Measurements from ENCODE around the gene TLR5. TPM values are rescaled to one million over a fixed set of nuclear protein-coding genes. Genes with fewer than 3 reads are reported as not detected.

TLR5 gene
- total and polyA plus RNA-seq, 2 of the 4 experiments (the other 2 are of a cell fraction), result 0.09 to 0.18 TPM

DNA sequence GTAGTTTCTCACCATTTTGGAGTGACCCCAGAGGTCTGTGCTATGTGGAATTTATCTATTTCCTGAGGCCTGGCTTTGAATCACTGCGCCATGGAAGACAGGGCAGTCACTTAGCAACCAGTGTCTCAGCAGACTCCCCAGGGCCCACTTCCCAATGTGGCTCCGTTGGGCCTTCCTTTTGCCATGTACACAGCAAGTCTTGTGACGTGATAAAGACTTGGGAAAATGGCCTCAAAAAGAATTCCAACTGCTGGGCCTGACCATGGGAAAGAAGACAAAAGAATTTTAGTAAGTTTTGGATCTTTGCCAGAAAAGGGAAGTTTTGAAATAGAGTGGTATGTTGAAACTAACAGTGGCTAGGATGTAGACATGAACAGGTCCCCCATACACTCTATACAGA is 36.2 kb downstream of the TLR5 start:
- Histone ChIP-seq H3K79me1 (ENCODE audit: low read depth in 1 of 2, low read length in 2 of 2) (no peaks in the 10 kb centered on the region), H3K4me1 (ENCODE audit: control insufficient read depth, insufficient read depth, low read length) (no peaks in the 10 kb centered on the region), H2BK20ac (ENCODE audit: low read depth, low read length) (no peak overlapping the region), H4K5ac (ENCODE audit: low read depth, low read length) (no peak overlapping the region), H3K56ac (ENCODE audit: extremely low read depth, insufficient read depth, low read length) (no peak overlapping the region), H3K9me1 (ENCODE audit: insufficient read depth, low read length) (no peaks in the 10 kb centered on the region), H3K9me3 (ENCODE audit: control insufficient read depth, insufficient read depth, low read length) (no peaks in the 10 kb centered on the region), H3K27me3 (ENCODE audit: control insufficient read depth, insufficient read depth, low read length) (peaks cover 18% of the 10 kb centered on the region), H3K4me3 (ENCODE audit: insufficient read depth, low read depth, low read length) (no peak overlapping the region), H3K23ac (ENCODE audit: low read depth, low read length) (no peak overlapping the region), H3K18ac (ENCODE audit: low read depth, low read length) (no peak overlapping the region), H4K91ac (ENCODE audit: insufficient read depth, low read depth, low read length) (no peak overlapping the region), H2AK5ac (ENCODE audit: low read depth, low read length) (no peak overlapping the region), H2BK120ac (ENCODE audit: low read depth, low read length) (no peak overlapping the region), H2AK9ac (replicated peaks; ENCODE audit: low read depth, low read length, poor library complexity) (no peak overlapping the region), H2BK5ac (ENCODE audit: low read depth, low read length, poor library complexity, severe bottlenecking) (no peak overlapping the region), H3K4ac (ENCODE audit: low read depth, low read length) (no peak overlapping the region), H3K14ac (replicated peaks; ENCODE audit: low read depth, low read length) (no peak overlapping the region), H4K20me1 (ENCODE audit: insufficient read depth, low read length) (no peaks in the 10 kb centered on the region), H3K27ac (ENCODE audit: insufficient read depth, low read length) (no peak overlapping the region), H3K36me3 (ENCODE audit: control insufficient read depth, insufficient read depth, low read length) (no peaks in the 10 kb centered on the region), H2AFZ (replicated peaks; ENCODE audit: low read length, poor library complexity) (no peak overlapping the region), H3K4me2 (ENCODE audit: low read depth, low read length) (no peak overlapping the region), H2BK15ac (ENCODE audit: low read depth, low read length) (no peak overlapping the region), H3K9ac (ENCODE audit: low read depth, low read length) (no peak overlapping the region), H4K8ac (ENCODE audit: low read depth in 2 of 2, low read length in 2 of 2) (no peak overlapping the region)
- DNase-seq, result no peak
- TF ChIP-seq CEBPB (IDR thresholded peaks at IDR 0.05; ENCODE audit: low read depth, low read length) (no peak), RCOR1 (IDR thresholded peaks at IDR 0.05; ENCODE audit: insufficient replicate concordance, low read length) (no peak), MAFK (IDR thresholded peaks at IDR 0.05; ENCODE audit: low read depth, low read length) (no peak), POLR2A (IDR thresholded peaks at IDR 0.05; ENCODE audit: low read depth, low read length) (no peak), RFX5 (IDR thresholded peaks at IDR 0.05; ENCODE audit: low read depth, low read length) (no peak), BHLHE40 (IDR thresholded peaks at IDR 0.05; ENCODE audit: low read depth, low read length) (no peak), SMC3 (IDR thresholded peaks at IDR 0.05; ENCODE audit: low read depth, low read length) (no peak), MAZ (IDR thresholded peaks at IDR 0.05; ENCODE audit: borderline replicate concordance, low read depth, low read length) (no peak), MXI1 (IDR thresholded peaks at IDR 0.05; ENCODE audit: borderline replicate concordance, low read depth, low read length) (no peak), CHD1 (IDR thresholded peaks at IDR 0.05; ENCODE audit: low read depth, low read length) (no peak), RAD21 (IDR thresholded peaks at IDR 0.05; ENCODE audit: low read length) (no peak), FOS (IDR thresholded peaks at IDR 0.05; ENCODE audit: low read depth, low read length) (no peak)
- TF ChIP-seq, protein P1, sequence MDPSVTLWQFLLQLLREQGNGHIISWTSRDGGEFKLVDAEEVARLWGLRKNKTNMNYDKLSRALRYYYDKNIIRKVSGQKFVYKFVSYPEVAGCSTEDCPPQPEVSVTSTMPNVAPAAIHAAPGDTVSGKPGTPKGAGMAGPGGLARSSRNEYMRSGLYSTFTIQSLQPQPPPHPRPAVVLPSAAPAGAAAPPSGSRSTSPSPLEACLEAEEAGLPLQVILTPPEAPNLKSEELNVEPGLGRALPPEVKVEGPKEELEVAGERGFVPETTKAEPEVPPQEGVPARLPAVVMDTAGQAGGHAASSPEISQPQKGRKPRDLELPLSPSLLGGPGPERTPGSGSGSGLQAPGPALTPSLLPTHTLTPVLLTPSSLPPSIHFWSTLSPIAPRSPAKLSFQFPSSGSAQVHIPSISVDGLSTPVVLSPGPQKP (IDR thresholded peaks at IDR 0.05; ENCODE audit: borderline replicate concordance, low read depth, low read length), result no peak
- TF ChIP-seq, protein P2, sequence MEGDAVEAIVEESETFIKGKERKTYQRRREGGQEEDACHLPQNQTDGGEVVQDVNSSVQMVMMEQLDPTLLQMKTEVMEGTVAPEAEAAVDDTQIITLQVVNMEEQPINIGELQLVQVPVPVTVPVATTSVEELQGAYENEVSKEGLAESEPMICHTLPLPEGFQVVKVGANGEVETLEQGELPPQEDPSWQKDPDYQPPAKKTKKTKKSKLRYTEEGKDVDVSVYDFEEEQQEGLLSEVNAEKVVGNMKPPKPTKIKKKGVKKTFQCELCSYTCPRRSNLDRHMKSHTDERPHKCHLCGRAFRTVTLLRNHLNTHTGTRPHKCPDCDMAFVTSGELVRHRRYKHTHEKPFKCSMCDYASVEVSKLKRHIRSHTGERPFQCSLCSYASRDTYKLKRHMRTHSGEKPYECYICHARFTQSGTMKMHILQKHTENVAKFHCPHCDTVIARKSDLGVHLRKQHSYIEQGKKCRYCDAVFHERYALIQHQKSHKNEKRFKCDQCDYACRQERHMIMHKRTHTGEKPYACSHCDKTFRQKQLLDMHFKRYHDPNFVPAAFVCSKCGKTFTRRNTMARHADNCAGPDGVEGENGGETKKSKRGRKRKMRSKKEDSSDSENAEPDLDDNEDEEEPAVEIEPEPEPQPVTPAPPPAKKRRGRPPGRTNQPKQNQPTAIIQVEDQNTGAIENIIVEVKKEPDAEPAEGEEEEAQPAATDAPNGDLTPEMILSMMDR (conservative IDR thresholded peaks at IDR 0.05; ENCODE audit: low read depth, low read length), result no peak
- TF ChIP-seq, protein P3, sequence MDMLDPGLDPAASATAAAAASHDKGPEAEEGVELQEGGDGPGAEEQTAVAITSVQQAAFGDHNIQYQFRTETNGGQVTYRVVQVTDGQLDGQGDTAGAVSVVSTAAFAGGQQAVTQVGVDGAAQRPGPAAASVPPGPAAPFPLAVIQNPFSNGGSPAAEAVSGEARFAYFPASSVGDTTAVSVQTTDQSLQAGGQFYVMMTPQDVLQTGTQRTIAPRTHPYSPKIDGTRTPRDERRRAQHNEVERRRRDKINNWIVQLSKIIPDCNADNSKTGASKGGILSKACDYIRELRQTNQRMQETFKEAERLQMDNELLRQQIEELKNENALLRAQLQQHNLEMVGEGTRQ (IDR thresholded peaks at IDR 0.05; ENCODE audit: low read depth, low read length), result no peak
- ChIA-PET CTCF (interaction anchor here (0.6 to 1.1 kb wide), 2 partner anchors 16 to 23 kb away, joined by 3 read pairs; no protein-coding TSS in a partner anchor), POLR2A (ENCODE audit: unreplicated experiment) (no interaction called here)
- no peak for ATAC-seq (ENCODE audit: low read depth)
- WGBS, 2 experiments (ENCODE audit: extremely low coverage in 2 of 2, insufficient read length in 1 of 2), result 0% methylated on average over 1 of the region's 3 CpGs; no CpG with 5 or more reads in 1 of the 2 experiments
- no TSS peak for BruUV-seq (replicated peaks)
- dilution Hi-C loops (cut with HindIII; ENCODE audit: low sequenced_read_pairs, unreplicated experiment), result no loop called here
- intact Hi-C loops (cut with micrococcal nuclease), result no loop called here
- in situ Hi-C loops (cut with MboI; ENCODE audit: low sequenced_read_pairs), result no loop called here
